Measurements from ENCODE around the gene OPCML.

Gene OPCML

GRCh38 chr11:133383689-133384088, 148.6 kb downstream of the OPCML start:
- Histone ChIP-seq H3F3A (ENCODE audit: insufficient read depth) (no peaks in the 10 kb centered on the region), H2AFZ (ENCODE audit: low read depth, low read length, severe bottlenecking) (no peak overlapping the region), H3K27ac (ENCODE audit: low read depth, low read length) (no peak overlapping the region), H3K9me3 (ENCODE audit: insufficient read depth, low read length) (no peaks in the 10 kb centered on the region), H3K4me3 (ENCODE audit: insufficient read depth, low read length, poor library complexity, severe bottlenecking) (no peak overlapping the region), H3K79me2 (ENCODE audit: insufficient read depth, low read length) (no peaks in the 10 kb centered on the region), H3K9ac (ENCODE audit: low read length) (no peak overlapping the region), H3K9me2 (replicated peaks; ENCODE audit: insufficient read depth, low read length) (no peaks in the 10 kb centered on the region), H3K4me2 (ENCODE audit: low read depth, low read length, poor library complexity, severe bottlenecking) (no peak overlapping the region), H3K27me3 (ENCODE audit: low read length) (no peaks in the 10 kb centered on the region), H4K20me1 (ENCODE audit: low read depth, low read length) (no peaks in the 10 kb centered on the region), H3K36me3 (ENCODE audit: low read length) (no peaks in the 10 kb centered on the region)
- TF ChIP-seq CTCF (IDR thresholded peaks at IDR 0.05; ENCODE audit: insufficient read depth, low read length, poor library complexity, severe bottlenecking) = no peak
- TF ChIP-seq EZH2phosphoT487 (conservative IDR thresholded peaks at IDR 0.05; ENCODE audit: low read length) = no peak

- Histone ChIP-seq H3F3A (ENCODE audit: insufficient read depth) (no peaks in the 10 kb centered on the region), H3K36me3 (ENCODE audit: low read length) (no peaks in the 10 kb centered on the region)
These were observed 149.1 kb downstream of the OPCML start for GRCh38 chr11:133383201-133383600.

GRCh38 chr11:133382131-133382812, 150.0 kb downstream of the OPCML start:
- Histone ChIP-seq H3F3A (ENCODE audit: insufficient read depth) (no peaks in the 10 kb centered on the region), H3K9me3 (ENCODE audit: insufficient read depth, low read length) (no peaks in the 10 kb centered on the region), H3K4me3 (ENCODE audit: insufficient read depth, low read length, poor library complexity, severe bottlenecking) (no peak overlapping the region), H3K4me2 (ENCODE audit: low read depth, low read length, poor library complexity, severe bottlenecking) (no peak overlapping the region), H3K79me2 (ENCODE audit: insufficient read depth, low read length) (no peaks in the 10 kb centered on the region), H2AFZ (ENCODE audit: low read depth, low read length, severe bottlenecking) (no peak overlapping the region), H3K27me3 (ENCODE audit: low read length) (no peaks in the 10 kb centered on the region), H3K9me2 (replicated peaks; ENCODE audit: insufficient read depth, low read length) (no peaks in the 10 kb centered on the region), H4K20me1 (ENCODE audit: low read depth, low read length) (no peaks in the 10 kb centered on the region), H3K27ac (ENCODE audit: low read depth, low read length) (no peak overlapping the region), H3K9ac (ENCODE audit: low read length) (no peak overlapping the region), H3K36me3 (ENCODE audit: low read length) (no peaks in the 10 kb centered on the region)
- TF ChIP-seq EZH2phosphoT487 (conservative IDR thresholded peaks at IDR 0.05; ENCODE audit: low read length) = no peak
- TF ChIP-seq CTCF (IDR thresholded peaks at IDR 0.05; ENCODE audit: insufficient read depth, low read length, poor library complexity, severe bottlenecking) = no peak

More at GRCh38 chr11:133383201-133383600, 149.1 kb downstream of the OPCML start:
- Histone ChIP-seq H3K27ac (ENCODE audit: low read depth, low read length) (no peak overlapping the region), H3K9me2 (replicated peaks; ENCODE audit: insufficient read depth, low read length) (no peaks in the 10 kb centered on the region), H3K4me2 (ENCODE audit: low read depth, low read length, poor library complexity, severe bottlenecking) (no peak overlapping the region), H3K4me3 (ENCODE audit: insufficient read depth, low read length, poor library complexity, severe bottlenecking) (no peak overlapping the region), H2AFZ (ENCODE audit: low read depth, low read length, severe bottlenecking) (no peak overlapping the region), H3K27me3 (ENCODE audit: low read length) (no peaks in the 10 kb centered on the region), H4K20me1 (ENCODE audit: low read depth, low read length) (no peaks in the 10 kb centered on the region), H3K9me3 (ENCODE audit: insufficient read depth, low read length) (no peaks in the 10 kb centered on the region), H3K9ac (ENCODE audit: low read length) (no peak overlapping the region), H3K79me2 (ENCODE audit: insufficient read depth, low read length) (no peaks in the 10 kb centered on the region)
- no peak for TF ChIP-seq EZH2phosphoT487 (conservative IDR thresholded peaks at IDR 0.05; ENCODE audit: low read length)
- no peak for TF ChIP-seq CTCF (IDR thresholded peaks at IDR 0.05; ENCODE audit: insufficient read depth, low read length, poor library complexity, severe bottlenecking)
